Activated T-helper 1 cell treated with anti-CD3 and anti-CD28 coated beads, Interleukin-2, amount 50 U/mL, for 16 hours (primary cell): Measurements from ENCODE around the gene CARMIL3.

ENCODE experiments used
- DNase-seq, 2 donors: peaks; one replicate each; pipeline ENCODE4 v3.0.0-alpha.2; 2020; ENCODE audit warnings: low read depth in 1 of 2, low spot score in 1 of 2

The CARMIL3 gene

DNA sequence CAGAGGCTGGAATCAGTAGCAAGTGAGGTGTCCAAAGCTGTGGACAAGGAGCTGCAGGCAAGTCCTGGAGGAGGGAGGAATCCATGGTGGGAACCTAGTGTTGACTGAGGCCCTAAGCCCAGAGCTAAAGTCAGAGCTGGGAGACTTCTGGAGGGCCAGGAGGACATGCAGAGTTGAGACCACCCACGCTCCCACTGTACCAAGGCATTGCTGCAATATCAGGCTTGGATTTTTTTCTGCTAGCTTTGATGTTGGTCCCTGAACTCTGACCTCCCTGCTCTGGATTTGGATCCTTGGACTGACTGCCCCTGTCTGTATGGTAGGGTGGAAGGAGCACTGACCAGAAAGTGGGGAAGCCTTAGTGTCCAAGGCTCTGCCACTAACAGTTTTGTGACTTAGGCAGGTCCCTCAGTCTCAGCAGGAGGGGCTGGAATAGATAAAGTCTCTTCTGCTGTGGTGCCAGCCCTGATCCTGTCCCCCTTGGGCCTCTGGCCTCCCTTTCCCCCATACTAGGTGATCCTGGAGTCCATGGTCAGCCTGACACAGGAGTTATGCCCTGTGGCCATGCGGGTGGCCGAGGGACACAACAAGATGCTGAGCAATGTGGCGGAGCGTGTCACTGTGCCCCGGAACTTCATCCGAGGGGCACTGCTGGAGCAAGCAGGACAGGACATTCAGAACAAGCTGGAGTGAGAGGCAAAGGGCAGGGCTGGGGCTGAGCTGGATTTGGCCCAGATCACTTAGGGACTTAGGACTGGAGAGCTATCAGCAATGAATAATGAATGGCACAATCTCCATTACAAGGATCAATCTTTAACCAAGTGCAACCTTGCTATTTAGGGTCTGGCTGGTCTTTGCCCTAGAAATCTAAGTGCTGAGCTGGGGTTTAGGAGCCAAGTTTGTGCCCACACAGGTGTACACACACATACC is 9.4 kb downstream of the CARMIL3 start:
- no peak for DNase-seq

DNA sequence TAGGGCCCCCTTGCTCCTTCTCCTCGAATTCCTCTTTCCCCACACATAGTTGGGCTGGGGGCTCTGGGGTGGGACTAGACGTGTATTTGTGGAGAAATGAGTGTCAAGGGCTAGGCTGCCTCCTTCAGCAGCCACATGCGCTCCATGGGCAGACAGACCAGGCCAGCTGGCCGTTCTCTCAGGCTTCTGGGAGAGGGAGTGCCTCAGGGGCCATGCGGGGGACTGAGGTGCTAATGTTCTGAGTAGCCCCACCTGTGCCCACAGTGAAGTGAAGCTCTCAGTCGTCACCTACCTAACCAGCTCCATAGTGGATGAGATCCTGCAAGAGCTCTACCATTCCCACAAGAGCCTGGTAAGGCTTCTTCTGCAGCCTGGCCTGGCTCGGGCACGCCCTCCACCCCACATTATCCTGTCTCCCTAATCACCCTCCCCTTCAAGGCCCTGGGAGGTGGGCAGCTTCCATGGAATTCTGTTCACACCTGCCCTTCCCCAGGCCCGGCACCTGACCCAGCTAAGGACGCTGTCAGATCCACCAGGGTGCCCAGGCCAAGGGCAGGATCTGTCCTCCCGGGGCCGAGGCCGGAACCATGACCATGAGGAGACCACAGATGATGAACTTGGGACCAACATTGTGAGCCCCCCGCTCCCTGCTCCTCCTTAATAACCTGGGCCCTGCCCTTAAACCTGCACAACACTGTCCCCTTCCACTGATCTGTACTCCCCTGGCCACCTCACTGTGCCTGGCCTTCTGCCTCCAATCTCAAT is 10.6 kb downstream of the CARMIL3 start:
- DNase-seq, result no peak

DNA sequence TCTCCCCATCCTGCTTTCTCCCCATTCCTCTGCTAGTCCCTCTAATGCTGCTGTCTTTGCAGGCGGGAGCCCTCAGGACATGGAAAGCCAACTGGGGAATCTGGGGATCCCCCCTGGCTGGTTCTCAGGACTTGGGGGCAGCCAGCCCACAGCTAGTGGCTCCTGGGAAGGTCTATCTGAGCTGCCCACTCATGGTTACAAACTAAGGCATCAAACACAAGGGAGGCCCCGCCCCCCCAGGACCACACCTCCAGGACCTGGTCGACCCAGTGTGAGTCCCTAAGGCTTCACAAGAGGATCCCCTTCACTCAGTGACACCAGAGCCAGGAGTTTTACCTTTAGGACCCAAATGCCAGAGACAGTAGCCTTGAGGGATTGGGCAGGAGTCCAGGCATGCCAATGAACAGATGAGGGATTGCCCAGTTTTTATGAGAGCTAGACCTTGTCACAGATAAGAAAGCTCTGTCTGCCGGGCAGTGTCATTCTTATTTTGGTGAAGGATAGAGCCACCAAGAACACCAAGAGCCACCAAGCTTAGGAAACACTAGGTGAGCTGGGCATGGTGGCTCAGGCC is 11.5 kb downstream of the CARMIL3 start:
- no peak for DNase-seq

DNA sequence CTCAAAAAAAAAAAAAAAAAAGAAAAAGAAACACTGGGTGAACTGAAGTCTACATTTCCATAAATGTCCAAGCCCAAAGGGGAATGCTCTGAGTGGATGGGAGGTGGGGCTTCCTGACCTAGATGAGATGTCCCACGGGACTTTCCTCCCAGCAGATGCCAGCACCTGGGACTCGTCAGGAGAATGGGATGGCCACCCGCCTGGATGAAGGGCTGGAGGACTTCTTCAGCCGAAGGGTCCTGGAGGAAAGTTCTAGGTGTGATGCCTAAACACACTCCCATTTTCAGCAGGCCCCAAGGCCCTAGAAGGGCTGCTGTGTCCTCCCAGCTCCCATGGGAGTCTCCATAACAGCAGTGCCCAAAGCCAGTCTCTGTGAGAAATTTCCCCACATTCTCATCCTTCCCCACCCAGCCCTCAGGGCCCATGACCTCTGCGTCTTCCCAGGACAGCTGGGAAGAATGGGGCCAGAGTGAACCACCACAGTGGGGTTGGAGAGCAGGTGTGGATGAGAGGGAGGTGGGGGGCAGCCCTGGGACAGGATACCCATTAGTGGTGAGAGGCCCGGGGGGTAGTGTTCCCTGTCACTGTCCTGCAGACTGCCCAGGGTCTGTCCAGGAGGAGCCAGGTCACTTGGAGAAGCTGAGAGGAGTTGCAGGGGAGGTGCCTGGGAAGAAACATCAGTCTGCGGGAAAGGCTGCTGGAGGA is 12.4 kb downstream of the CARMIL3 start:
- no peak for DNase-seq

DNA sequence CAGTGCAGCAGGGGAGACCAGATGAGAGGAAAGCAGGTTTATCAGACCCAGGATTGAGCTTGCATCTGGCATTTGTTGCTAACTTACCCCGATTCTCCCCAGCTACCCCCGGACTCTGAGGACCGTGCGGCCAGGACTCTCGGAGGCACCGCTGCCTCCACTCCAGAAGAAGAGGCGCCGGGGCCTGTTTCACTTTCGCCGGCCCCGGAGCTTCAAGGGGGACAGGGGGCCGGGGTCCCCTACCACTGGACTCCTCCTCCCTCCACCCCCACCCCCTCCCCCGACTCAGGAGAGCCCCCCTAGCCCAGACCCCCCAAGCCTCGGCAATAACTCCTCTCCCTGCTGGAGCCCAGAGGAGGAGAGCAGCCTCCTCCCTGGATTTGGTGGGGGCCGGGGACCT is 13.0 kb downstream of the CARMIL3 start:
- DNase-seq, result no peak

DNA sequence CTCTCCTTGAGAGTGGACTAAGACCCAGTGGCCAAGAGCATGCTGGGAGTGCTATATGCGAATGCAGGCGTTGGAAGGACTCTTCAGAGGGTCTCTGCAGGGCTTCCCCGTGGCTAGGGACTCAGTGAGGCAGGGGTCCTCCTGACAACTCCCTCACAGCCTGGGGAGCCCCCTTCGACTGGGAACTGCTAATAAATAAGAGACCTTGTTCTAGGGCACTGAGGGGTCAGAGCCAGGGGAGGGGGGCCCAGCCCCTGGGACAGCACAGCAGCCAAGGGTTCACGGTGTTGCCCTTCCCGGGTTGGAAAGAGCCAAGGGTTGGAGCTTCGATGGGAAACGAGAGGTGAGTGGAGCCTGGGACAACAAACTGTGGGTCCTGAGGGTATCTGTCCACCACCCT is 13.6 kb downstream of the CARMIL3 start:
- no peak for DNase-seq

DNA sequence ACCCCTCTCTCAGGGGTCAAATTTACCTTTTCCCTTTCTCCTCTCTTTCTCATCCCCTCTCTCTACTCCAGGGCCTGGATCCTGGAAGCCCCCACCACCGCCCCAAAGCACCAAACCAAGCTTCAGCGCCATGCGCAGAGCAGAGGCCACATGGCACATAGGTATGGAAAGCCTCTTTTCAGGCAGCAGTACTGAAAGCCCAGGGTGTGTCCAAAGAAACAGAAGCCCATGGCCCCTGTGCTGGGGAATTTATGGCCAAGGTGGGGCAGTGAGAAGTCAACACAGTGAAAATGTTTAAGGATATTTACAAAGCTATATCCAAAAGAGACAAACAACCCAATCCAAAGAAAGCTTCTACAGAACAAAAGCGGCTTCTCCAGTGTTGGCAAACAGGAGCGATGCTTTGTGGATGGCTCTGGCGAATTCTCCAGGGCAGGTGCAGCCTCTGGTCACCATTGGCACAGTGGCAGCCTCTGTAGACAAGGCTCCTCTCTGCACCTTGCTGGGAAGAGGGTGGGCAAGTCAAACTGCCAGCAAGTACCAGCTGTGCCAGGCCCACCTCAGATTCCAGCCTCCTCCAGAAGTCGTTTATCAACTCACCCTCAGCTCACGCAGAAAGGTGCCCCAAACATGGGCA is 14.8 kb downstream of the CARMIL3 start:
- DNase-seq, result no peak

DNA sequence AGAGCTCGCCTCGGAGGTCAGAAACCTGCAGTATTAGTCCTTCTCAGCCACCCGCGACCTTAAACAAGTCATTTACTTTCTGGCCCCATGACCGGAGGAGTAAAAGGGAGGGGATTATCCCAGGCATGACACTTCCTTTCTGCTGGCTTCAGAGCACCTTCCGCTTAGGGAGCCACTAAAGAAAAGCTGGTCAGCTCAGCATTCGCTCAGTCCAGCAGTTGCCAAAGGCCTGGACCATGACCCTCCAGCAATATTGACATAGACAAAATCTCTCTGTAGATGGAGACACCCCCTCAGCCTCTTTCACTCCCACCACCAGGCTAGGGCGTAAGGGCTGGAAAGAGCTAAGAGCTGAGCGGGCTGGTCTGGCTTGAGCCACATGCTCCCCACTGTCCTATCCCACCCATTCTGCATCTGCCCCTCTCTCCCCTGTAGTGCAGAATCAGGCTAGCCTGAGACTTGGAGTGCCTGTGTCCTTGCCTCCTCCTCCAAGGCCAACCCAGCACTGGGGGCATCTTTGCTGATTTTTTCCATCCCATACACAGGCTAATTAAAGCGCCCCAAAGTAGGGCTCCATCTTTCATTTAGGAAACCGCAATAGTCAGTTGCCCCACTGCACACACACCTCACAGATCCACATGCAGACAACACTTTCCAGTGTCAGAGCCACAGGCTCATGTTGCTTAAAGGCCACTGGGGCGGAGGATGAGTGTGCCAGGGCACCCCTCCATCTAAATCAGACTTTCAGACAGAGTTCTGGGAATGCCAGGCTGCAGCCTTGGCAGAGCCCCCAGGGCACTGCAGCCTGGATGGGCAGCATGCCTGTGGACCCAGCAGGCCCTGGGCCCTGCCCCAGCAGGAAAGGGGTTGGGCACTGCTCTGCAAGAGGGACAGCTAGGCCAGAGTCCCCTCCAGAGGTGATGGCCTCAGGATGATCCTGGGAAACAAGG is 15.6 kb downstream of the CARMIL3 start:
- DNase-seq, result no peak

DNA sequence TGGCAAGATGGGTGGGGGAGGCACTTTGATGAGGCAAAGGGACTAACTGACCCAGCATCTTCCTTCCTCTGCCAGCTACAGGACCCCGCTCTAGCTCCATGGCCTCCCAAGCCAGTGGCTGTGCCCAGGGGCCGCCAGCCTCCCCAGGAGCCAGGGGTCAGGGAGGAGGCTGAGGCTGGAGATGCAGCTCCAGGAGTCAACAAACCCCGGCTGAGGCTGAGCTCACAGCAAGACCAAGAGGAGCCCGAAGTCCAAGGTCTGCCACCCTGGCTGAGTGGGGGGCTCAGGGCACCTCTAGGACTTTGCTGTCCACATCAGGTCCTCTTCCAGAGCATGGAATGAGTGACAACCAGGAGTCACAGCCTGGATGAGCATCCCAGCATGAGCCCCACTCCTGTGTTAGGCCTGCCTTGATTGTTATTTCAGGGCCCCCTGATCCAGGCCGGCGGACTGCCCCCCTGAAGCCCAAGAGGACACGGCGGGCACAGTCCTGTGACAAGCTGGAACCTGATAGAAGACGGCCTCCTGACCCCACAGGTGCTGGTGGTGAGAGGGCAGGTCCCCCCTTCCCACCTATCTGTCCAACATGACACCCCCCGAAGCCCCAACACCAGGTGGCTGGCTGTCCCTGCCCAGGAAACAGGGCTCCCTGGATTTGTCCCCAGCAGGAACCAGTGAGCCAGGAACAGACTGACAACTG is 17.1 kb downstream of the CARMIL3 start:
- DNase-seq, result no peak

DNA sequence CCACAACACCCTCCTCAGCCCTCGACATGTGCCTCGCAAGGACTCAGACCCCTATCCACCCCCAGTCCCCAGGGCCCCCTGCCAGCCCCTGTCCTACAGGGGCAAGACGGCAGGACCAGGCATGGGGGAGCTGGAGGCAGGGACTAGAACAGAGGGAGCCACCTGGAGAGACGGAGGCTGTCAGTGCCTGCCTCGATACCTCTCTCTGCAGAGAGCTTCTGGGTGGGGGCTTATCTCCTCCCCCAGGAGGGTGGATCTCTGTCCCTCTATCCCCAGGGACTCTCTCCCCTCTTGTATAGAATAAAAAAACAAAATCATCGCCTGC is 17.6 kb downstream of the CARMIL3 start:
- DNase-seq, result no peak

DNA sequence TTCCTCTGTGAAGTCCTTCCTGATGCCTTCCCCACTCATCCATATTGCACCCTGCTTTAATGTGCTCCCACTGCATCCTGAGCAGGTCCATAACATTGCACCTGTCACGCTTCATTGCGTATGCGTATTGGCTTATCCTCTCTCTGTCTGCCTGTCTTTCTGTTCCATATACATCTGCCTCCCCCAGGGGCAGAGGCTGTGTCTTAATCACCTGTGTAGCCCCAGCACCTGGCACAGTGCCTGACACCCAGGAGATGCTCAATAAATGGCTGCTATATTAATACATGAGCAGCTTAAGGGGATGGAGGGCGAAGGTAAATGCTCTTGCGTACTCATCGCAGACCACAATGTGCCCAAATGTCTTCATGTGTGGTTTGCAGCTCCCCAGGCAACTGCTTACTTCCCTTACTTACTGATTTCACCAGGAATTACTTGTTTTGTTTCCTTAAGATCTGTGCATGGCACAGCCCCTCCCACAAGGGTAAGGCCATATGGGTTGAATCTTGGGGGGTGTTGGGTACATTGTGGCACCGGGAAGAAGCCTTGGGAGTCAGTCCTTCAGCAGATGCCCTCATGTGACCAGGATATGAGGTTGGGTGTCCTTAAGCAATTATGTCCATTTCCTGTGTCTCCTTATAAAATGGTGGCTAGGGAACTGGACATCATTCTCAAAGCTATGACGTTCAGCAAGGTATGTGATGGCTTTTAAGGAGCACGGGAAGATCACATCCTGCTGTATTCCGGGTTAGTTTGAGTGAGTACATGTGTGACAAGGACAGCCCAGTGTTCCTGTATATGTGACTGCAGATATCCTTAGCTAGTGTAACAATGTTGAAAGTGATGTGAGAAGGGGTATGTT is 18.7 kb downstream of the CARMIL3 start:
- no peak for DNase-seq

DNA sequence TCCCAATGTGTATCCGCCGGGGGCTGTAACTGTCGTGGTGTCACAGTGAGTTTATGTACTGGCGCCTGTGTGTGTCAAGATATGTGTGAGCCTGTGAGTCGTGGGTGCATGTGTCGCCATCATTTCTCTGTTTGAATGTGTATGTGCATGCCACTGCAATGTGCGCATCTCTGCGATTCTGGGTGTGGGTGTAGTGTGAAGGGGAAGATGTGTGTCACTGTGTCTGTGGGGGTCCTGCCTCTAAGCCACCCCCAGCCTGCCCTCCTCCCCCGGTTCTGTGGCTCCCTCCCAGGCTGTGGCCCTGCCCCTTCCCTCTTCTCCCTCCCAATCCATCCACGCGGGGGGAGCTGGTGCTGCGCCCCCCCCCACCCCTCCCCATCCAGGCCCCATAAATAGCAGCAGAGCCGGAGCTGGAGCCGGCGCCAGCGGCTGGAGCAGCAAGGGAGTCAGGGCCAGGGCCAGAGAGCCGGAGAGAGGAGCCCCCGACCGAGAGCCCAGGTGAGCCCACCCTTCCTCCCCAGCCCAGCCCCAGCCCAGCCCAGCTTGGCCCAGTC is 19.4 kb downstream of the CARMIL3 start, which contains the start of gene CPNE6:
Gene CPNE6 (plus strand): TSS at position 419 of the 554 bp plus-strand sequence. CDS start 1,375 bp downstream, outside the sequence.
- DNase-seq, result no peak

DNA sequence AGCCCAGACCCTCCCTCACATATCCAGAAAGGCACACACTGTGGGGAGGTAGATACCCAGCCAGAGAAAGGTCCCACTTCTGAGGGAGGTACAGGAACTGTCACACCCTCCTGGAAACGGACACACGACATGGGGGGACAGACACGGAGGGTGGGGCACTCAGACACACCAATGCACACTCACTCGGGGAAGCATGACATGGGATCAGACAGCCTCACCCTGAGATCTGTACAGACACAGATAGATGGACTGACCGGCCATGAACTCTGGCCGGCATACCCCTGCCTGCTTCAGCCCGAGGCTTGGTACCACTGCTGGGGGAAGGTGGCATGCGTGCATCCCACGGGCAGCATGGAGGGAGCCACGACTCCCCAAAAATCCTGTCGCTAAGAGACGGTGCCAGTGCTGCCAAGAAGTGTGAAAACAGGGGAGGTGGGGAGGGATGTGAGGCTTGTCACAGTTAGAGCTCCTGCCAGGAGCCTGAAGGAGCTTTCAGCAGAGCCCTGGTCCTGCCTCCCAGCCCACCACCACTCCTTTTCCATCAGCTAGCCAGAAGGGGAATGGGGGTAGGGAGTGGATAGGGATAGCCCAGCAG is 20.1 kb downstream of the CARMIL3 start:
- no peak for DNase-seq

DNA sequence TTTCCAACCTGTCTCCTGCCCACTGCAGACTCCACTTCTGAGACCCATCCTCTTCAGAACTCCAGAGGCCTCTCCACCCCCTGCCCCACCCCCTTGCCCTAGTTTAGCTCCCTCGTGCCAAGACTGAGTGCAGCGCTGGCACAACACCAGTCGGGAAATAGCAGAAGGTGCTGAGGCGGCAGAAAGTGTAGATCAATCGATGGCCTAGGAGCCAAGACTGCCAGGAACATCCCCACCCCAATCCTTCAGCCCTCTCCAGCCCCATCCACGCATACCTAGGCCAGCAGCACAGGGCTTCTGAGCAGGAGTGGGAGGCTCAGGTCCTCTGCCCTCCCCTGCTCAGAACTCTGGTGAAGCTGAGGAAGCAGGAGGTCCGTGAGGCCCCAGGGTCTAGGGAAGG is 20.6 kb downstream of the CARMIL3 start:
- DNase-seq, result no peak

DNA sequence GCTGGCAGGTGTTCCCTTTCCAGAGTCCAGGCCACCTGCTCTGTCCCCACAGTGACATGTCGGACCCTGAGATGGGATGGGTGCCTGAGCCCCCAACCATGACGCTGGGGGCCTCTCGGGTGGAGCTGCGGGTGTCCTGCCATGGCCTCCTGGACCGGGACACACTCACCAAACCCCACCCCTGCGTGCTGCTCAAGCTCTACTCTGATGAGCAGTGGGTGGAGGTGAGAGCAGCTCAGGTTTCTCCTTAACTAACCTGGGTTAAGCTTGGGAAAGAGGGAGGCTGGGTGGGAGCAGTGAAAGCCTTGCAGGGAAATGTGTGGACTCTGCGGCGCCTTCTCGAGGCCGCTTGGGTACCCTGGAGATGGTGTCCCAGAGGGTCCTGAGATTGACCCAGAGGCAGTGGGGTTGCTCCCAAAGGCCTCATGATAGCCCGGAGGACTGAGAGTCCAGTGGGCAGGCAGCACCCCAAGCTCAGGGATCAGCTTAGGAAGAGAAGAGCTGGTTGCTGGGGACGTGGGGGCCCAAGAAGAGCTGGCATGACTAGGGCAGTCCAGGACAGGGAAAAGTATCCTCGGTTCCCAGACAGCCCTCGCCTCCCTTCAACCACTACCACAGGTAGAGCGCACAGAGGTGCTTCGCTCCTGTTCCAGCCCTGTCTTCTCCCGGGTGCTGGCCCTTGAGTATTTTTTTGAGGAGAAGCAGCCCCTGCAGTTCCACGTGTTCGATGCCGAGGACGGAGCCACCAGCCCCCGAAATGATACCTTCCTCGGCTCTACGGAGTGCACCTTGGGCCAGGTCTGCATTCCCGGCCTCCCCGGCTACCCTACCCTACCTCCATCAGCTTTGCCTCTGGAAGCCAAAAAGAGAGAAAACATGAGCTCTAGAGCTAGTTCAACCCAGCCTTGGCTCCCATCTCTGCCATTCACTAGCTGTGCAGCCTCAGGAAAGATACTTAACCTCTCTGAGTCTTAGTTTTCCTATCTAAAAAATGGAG is 21.4 kb downstream of the CARMIL3 start:
- no peak for DNase-seq
